Measurements from ENCODE around the gene AP1M1.
A peak's percentile ranks its signal among the peaks of the same experiment; 100 is the strongest.

AP1M1 gene

DNA sequence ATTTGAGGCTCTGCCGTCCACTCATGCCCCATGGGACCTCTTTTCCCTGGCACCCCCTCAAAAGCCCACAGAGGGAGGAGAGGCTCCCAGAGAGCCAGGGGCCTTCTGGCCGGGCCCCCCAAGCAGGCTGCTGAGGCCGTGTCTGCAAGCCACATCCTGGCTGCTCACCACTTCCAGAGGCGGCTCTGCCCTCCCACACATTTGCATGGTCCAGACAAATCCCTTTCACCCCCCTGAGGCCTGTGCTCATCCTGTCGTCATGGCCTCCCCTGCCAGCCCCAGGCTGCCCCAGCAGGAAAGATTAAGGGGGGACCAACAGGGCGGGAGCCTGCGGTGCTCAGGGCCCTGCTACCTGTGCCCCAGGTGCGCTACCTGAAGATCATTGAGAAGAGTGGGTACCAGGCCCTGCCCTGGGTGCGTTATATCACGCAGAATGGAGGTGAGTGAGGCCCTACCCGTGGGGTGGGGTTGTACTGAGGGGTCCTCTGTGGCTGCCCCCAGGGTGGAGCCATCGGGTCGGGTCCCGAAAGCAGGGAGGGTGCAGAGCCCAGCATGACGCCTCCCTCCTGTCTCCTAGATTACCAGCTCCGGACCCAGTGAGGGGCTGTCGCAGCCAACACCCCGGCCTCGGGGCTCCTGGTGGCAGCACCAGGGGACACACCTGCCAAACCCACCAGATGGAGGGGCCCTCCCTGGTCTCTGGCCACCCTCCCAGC lies 36.3 kb downstream of the AP1M1 start:
- DNase-seq, result no peak

GRCh38 chr19:16234552-16235445 lies 37.1 kb downstream of the AP1M1 start:
- DNase-seq, result no peak

- no peak for DNase-seq
Measured at GRCh38 chr19:16235811-16236652, 38.3 kb downstream of the AP1M1 start.

DNA sequence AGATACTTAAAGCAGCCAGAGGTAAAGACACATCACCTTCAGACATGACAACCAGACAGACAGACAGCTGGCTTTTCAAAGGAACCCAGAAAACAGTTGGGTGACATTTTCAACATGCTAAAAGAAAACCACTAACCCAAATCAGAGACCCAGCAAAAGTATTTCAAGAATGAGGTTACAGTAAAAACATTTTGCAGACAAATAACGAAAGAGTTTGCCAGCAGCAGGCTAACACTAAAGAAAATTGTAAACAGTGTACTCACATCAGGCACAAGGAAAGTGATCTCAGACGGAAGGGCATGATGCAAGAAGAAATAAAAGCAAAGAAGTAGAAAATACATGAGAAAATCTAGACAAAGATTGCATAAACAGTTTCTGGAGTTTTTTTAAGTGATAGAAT lies 46.4 kb downstream of the AP1M1 start:
- DNase-seq, result peak in 1 of 2 donors; percentile 25

DNA sequence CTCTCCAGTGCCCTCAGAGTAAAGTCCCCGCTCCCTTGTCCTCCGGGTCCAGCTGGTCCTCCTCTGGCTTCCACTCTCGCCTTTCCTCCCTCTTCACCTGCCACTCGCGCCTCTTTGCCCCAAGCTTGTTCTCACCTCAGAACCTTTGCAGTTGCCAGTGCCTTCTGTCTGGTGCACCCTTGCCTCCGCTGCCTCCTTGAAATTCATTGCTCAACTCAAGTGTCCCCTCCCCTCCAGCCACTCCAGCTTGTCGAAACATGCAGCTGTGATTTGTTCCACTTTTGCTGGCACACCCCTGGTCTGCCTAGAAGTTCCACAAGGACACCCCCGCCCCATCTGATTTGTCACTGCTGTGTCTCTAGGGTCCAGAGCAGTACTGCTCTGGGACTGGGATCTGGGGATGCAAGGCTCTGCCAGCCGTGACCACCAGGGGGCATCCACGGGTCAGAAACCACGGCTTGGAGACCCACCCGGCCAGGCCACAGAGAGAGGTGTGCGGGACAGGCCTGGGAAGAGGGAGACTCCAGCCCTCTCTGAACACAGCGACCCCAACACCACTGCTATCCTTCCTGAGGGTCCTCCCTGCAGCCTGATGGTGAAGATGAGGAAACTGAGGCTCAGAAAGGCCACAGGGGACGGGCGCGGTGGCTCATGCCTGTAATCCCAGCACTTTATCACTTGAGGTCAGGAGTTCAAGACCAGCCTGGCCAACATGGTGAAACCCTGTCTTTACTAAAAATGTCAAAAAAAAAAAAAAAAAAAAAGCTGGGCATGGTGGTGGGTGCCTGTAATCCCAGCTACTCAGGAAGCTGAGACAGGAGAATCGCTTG lies 49.9 kb downstream of the AP1M1 start:
- peak; percentile 86 to 88 for DNase-seq

- DNase-seq, result no peak
Measured at GRCh38 chr19:16248380-16249023, 50.8 kb downstream of the AP1M1 start.

- DNase-seq, result no peak
Measured at GRCh38 chr19:16249826-16250404, 52.2 kb downstream of the AP1M1 start.

- DNase-seq, result peak in 1 of 2 donors; percentile 67
Measured at GRCh38 chr19:16252459-16253205, 54.9 kb downstream of the AP1M1 start.

DNA sequence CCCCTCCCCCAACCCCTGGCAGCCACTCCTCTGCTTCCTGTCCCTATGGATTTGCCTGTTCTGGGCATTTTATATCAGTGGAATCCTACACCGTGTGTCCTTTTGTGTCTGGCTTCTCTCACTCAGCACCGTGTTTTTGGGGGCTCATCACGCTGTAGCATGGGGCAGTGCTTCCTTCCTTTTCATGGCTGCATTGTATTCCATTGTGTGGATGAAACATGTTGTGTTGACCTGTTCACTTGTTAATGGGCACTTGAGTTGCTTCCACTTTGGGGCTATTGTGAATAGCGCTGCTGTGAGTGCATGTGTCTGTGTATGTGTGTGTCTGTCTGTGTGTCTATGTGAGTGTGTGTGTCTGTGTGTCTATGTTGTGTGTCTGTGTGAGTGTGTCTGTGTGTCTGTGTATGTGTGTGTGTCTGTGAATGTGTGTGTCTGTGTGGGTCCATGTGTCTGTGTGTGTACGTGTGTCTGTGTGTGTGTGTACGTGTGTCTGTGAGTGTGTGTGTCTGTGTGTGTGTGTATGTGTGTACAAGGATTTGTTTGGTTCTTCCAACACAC lies 57.2 kb downstream of the AP1M1 start:
- no peak for DNase-seq

GRCh38 chr19:16257509-16258002 lies 59.8 kb downstream of the AP1M1 start:
- no peak for DNase-seq

DNA sequence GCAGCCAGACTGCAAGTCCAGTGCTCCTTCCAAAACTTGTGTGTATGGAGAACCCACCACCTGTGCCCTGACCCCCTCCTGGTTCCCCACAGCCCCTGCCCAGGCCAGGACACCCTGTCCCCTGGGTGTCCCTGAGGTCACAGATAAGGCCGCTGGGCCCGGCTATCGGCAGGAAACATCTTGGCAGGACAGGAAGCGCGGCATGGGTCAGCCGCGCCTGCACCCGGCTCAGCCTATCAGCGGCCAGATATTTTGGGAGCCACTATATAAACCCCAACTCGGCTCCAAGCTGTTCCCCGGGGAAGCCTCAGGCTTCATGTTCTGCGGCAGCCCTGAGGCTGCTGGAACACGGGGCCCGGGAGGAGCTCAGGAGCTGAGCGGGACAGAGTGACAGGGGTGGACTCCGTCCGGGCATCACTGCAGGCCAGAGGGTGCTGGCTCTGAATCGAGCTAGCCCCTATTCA lies 60.8 kb downstream of the AP1M1 start:
- DNase-seq, result peak in 1 of 2 donors; percentile 70

DNA sequence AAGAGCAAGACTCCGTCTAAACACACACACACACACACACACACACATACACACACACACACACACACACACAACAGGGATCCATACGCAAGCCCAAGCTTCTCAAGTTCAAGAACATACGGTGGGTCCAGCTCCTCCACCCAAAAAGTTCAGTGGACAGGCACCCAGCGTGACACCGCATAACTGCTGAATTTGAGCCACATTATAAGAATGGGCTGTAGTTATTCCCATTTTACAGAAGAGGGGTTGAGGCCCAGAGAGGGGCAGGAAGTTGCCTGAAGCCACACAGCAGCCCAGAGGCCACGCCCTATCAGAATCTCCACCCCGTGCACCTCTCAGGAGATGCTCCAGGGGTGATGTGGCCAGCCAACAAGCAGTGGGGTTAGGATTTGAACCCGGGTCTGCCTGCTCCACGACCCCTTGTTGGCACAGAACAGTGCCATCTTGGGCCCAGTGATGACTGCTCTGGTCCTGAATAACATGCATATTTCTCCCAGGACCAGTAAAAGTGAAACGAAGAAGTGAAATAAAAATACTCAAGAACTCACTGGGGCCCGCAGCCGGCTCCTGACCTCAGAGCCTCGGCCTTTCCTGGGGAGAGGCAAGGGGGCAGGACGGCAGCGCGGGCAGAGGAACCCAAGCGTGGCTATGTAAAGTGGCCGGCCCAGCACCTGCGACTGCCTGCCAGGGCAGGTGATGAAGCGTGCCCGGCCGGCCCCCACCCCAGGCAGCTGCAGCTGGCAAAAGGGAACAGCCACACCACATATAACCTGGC lies 61.9 kb downstream of the AP1M1 start:
- DNase-seq, result peak; percentile 34 to 82

DNA sequence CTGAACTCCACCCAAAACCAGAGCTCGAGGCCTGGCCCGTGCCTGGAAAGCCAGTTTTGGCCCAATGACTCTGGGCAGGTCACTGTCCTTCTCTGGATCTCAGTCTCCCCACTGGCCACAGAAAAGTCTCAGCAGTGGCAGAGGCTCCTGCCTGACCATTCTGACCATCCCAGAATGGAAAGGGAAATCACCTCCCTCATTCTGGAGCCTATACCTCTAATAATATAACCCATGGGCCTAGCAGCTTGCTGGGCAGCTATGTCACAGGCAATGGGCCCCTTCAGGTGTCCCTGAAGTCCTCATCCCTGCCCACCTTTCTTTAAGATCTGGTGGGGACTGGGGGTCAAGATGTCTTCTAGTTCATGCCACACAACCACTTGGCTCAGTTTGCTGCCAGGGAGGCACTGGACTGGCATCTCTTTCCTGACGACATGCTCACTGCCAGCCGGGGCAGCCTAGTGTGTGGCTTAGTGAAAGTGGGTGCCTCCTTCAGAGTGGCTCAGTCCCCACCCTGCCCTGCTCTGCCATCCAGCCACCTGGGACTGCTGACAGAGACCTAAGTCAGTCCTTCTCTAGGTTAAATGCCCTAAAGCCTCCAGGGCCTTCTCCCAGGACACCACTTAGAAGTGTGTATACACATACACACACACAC lies 62.6 kb downstream of the AP1M1 start:
- no peak for DNase-seq

DNA sequence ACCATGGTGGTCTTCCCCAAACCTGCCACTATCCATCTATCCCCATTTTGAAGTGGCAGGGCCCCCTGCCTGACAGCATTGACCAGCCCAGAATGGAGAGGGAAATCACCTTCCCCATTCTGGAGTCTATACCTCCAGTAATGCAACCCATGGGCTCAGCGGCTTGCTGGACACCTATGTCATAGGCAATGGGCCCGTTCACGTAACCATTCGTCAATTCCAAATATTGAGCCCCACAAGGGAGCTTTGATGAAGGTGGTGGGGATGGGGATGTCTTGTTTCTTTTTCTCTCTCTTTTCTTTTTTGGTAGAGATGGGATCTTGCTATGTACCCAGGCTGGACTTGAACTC lies 63.1 kb downstream of the AP1M1 start:
- DNase-seq, result no peak

DNA sequence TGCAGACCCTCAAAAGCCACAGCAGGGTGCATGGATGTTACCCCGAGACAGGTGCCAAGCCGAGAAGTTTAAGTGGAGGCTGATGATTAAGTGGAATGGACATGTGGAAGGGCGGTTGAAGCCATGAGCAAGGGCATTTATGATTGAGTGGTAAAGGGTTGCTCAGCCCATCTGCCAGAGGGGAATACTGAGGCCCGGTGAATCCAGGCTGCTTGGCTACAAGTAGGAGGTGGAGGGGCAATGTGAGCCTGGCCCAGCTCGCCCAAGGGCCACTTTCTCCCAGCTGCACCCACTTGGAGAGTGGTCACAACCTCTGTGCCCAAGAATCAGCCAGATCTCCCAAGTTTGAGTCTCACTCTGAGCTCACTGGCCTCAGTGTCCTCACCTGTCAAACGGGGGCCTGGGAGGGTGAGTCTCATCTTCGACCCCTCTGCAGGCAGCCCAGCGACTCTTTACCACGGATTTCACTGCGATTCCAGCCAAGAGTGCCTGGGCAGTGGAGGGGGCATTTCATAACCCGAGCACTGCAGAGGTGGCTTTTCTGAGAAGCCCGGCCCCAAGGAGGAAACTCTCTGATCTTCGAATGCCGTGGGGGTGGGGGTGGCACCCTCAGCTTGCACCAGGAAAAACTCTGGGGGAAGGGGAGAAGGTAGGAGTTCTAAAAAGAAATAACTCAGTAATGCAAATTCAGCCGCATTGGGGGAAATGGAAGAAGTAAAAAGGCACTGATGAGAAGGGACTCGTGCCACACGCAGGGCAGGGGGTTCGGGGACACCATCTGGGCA lies 64.1 kb downstream of the AP1M1 start:
- DNase-seq, result no peak

GRCh38 chr19:16262618-16263017 lies 64.9 kb downstream of the AP1M1 start:
- no peak for DNase-seq

DNA sequence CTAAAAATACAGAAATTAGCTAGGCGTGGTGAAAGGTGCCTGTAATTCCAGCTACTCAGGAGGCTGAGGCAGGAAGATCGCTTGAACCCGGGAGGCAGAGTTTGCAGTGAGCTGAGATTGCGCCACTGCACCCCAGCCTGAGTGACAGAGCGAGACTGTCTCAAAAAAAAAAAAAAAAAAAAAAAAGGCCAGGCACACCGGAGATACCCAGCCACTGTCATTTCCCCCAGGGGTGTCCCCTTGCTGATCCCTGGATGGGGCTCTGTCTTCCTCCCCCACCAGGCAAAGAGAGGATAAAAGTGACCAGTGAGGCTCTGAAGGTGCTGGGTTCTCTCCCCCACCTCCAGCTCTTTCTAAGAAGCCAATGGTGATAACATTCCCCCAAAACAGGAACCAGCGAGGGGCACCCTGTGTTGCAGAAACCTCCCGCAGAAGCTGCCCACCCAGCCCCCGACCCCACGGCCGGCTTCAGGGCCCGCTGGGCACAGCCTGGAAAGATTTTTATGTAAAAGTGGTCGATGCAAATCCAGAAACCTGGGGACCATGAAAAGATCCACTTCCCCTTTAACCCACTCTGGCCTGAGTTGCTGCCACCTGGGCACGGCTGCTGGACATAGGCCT lies 65.5 kb downstream of the AP1M1 start:
- DNase-seq, result peak in 1 of 2 donors; percentile 32

Measured in CD4-positive, alpha-beta T cell treated with Interleukin-4 for 1 hour (primary cell).